ENCODE results near the gene LRP2. TPM values are rescaled to one million over a fixed set of nuclear protein-coding genes. Genes with fewer than 3 reads are reported as not detected.

LRP2 gene
- total and polyA plus RNA-seq, 2 experiments from 2014 or later, result 0.68 to 2.7 TPM

GRCh38 chr2:169323841-169324240, 38.5 kb downstream of the LRP2 start:
- H3K36me3 ChIP-seq (ENCODE audit: insufficient read depth), result no peaks in the 10 kb centered on the region
- Mint-ChIP-seq H3K27ac (no peak overlapping the region), H3K36me3 (ENCODE audit: low read depth) (peaks cover 10% of the 10 kb centered on the region; the same call in 2 of the 3 replicates), H3K4me3 (no peak overlapping the region), H3K4me1 (no peaks in the 10 kb centered on the region), H3K9me3 (peaks cover 12% of the 10 kb centered on the region), H3K27me3 (ENCODE audit: insufficient read depth, low read depth, poor library complexity) (no peaks in the 10 kb centered on the region)
- H3K27me3 ChIP-seq (ENCODE audit: insufficient read depth), result no peaks in the 10 kb centered on the region
- TF ChIP-seq, protein P1, sequence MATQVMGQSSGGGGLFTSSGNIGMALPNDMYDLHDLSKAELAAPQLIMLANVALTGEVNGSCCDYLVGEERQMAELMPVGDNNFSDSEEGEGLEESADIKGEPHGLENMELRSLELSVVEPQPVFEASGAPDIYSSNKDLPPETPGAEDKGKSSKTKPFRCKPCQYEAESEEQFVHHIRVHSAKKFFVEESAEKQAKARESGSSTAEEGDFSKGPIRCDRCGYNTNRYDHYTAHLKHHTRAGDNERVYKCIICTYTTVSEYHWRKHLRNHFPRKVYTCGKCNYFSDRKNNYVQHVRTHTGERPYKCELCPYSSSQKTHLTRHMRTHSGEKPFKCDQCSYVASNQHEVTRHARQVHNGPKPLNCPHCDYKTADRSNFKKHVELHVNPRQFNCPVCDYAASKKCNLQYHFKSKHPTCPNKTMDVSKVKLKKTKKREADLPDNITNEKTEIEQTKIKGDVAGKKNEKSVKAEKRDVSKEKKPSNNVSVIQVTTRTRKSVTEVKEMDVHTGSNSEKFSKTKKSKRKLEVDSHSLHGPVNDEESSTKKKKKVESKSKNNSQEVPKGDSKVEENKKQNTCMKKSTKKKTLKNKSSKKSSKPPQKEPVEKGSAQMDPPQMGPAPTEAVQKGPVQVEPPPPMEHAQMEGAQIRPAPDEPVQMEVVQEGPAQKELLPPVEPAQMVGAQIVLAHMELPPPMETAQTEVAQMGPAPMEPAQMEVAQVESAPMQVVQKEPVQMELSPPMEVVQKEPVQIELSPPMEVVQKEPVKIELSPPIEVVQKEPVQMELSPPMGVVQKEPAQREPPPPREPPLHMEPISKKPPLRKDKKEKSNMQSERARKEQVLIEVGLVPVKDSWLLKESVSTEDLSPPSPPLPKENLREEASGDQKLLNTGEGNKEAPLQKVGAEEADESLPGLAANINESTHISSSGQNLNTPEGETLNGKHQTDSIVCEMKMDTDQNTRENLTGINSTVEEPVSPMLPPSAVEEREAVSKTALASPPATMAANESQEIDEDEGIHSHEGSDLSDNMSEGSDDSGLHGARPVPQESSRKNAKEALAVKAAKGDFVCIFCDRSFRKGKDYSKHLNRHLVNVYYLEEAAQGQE (IDR thresholded peaks at IDR 0.05; ENCODE audit: unreplicated experiment), result no peak
- TF ChIP-seq JUNB (IDR thresholded peaks at IDR 0.05; ENCODE audit: unreplicated experiment) (no peak), STAT1 (IDR thresholded peaks at IDR 0.05; ENCODE audit: unreplicated experiment) (no peak), POLR2AphosphoS5 (IDR thresholded peaks at IDR 0.05; ENCODE audit: low read depth) (no peak), EZH2 (IDR thresholded peaks at IDR 0.05; ENCODE audit: low read depth, unreplicated experiment) (no peak), NANOG (IDR thresholded peaks at IDR 0.05; ENCODE audit: borderline replicate concordance) (no peak), CREB1 (CRISPR knock-in tag; IDR thresholded peaks at IDR 0.05; ENCODE audit: low read depth) (no peak), ZNF462 (CRISPR knock-in tag; IDR thresholded peaks at IDR 0.05) (no peak)
- TF ChIP-seq, protein P2, sequence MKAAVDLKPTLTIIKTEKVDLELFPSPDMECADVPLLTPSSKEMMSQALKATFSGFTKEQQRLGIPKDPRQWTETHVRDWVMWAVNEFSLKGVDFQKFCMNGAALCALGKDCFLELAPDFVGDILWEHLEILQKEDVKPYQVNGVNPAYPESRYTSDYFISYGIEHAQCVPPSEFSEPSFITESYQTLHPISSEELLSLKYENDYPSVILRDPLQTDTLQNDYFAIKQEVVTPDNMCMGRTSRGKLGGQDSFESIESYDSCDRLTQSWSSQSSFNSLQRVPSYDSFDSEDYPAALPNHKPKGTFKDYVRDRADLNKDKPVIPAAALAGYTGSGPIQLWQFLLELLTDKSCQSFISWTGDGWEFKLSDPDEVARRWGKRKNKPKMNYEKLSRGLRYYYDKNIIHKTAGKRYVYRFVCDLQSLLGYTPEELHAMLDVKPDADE (IDR thresholded peaks at IDR 0.05), result no peak
- ATAC-seq, result no peak
- no peaks in the 10 kb centered on the region for H3K9me2 ChIP-seq (ENCODE audit: insufficient read depth)
- no peaks in the 10 kb centered on the region for H3K79me2 ChIP-seq (replicated peaks; ENCODE audit: insufficient read depth)
- no peaks in the 10 kb centered on the region for H3K4me1 ChIP-seq (ENCODE audit: insufficient read depth)
- H4K20me1 ChIP-seq (replicated peaks; ENCODE audit: insufficient read depth), result no peaks in the 10 kb centered on the region
- H3K4me3 ChIP-seq, result no peak overlapping the region
- H3F3A ChIP-seq (replicated peaks; ENCODE audit: low read depth), result no peaks in the 10 kb centered on the region
- no peak for DNase-seq (ENCODE audit: low spot score)
- H2AFZ ChIP-seq, result no peak overlapping the region
- H3K27ac ChIP-seq (ENCODE audit: low read depth), result no peak overlapping the region
- no peak overlapping the region for H3K4me2 ChIP-seq

Data from GM23338 (cell line).